ENCODE data around the gene FAM187B. TPM values are rescaled to one million over a fixed set of nuclear protein-coding genes. Genes with fewer than 3 reads are reported as not detected.
"Not testable (repeated sequence)": the region's sequence is repeated elsewhere in the genome, so short reads cannot be mapped to it uniquely, and the experiment has no call there.

FAM187B gene
- total RNA-seq, 1 donor from 2014 or later = not detected

DNA sequence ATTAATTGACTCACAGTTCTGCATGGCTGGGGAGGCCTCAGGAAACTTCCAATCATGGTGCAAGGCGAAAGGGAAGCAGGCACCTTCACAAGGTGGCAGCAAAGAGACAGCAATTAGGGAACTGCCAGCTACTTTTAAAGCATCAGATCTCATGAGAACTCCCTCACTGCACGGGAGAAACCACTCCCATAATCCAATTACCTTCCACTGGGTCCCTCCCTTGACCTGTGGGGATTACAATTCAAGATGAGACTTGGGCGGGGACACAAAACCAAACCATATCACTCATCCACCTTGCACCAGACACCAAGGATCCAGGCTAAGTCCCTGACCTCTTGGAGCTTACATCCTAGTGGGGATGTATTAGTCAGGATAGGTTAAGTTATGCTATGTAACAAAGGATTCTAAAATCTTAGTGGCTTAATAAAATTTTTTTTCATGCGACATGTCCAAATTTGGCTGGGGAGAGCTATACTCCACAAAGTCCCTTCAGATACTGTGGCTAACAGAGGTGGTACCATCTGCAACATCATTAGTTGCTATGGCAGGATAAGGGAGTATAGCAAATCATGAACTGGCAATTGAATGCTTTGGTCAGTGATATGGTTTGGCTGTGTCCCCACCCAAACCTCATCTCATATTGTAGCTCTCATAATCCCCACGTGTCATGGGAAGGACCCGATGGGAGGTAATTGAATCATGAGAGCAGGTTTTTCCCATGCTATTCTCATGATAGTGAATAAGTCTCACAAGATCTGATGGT, 8.3 kb upstream of the FAM187B start:
- no peak for DNase-seq (ENCODE audit: extremely low read depth, low read depth, low spot score)

DNA sequence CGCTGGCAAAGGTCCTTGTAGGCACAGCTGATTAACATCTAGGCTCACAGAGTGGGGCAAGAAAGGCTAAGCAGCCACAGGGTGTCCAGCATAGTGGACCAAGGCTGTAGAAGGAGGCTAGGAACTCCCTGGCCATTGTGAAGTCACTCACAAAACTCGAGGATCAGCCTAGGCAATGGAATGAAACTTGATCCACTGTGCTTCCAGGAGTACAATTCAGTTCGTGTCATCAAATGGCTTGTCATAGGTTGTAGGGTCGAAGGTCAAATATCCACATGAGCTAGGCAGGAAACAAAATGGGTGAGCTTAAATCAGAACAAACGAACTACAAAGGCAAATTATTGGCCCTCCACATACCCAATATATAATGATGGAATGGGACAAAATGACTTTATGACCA, 4.4 kb upstream of the FAM187B start:
- DNase-seq (ENCODE audit: extremely low read depth, low read depth, low spot score) = no peak

DNA sequence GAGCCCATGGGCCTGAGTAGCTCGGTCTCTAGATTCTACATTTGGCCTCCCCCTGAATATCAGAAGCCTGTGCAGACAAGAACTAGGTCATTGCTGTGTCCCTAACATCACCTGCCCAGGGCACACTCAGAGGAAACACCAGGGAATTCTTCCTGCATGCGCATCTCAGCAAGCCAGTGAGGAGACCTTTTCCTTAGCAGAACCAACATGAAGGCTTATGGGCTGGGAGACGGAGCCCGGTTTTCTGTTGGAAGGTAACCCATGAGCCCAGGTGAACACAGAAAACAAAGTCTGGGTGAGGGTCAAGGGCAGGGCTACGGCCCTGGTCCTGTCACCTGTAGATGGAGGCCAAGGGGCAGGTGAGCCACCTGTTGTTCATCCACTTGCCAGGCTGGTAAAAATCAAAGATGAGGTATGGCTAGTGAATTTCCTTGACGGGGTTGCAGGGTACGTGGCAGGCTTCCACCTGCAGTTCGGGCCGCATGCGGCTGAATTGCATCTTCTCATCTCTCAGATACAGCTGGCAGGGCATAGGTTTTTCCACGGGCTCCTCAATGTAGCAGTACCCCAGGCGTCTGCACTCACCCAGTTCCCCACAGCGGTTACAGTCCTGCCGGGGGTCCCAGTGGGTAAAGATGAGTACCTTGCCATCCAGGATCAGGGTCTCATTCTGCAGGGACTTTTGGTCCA, 3.6 kb upstream of the FAM187B start:
- no peak for DNase-seq (ENCODE audit: extremely low read depth, low read depth, low spot score)

DNA sequence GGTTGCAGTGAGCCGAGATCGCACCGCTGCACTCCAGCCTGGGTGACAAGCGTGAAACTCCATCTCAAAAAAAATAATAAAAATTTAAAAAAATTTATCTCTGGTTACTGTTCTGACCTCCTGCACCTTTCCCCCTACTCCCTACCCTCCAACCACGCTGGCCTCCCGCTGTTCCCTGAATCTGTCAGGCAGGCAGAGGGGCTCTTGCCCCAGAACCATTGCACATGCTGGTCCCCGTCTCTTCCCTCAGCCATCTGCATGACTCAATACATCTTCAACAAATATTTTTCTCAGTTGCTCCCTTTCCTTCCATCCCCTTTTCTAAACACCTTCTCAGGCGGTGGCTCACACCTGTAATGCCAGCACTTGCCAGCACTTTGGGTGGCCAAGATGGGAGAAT, 1.1 kb upstream of the FAM187B start:
- no peak for DNase-seq (ENCODE audit: extremely low read depth, low read depth, low spot score)

DNA sequence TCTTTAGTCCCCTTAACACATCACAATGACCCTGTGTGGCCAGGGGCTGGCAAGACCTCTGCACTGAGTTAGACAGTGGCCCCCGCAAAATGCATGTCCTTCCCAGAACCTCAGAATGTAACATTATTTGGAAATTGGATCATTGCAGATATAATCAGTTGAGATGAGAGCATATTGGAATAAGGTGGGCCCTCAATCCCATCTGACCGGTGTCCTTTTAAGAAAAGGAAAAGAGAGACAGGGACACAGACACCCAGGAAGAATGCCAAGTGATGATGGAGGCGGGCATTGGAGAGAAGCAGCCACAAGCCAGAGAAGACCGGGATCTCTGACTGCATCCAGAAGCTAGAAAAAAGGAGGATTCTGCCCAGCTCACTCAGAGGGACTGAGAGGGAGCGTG, 1.8 kb downstream of the FAM187B start:
- DNase-seq (ENCODE audit: extremely low read depth, low read depth, low spot score) = no peak

DNA sequence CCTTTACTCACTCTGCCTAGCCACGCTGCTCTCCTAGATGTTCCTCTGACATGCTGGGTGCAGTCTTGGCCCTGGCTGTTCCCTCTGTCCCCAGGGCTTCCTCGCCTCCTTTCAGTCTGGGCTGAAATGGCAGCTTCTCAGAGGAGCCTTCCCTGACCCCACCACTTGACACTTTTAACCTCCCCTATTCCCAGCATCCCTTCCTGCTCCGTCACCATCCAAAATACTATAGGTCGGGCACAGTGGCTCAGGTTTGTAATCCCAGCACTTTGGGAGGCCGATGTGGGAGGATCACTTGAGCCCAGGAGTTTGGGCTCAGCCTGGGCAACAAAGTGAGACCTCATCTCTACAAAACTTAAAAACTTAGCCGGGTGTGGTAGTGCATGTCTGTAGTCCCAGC, 2.6 kb downstream of the FAM187B start:
- no peak for DNase-seq (ENCODE audit: extremely low read depth, low read depth, low spot score)

DNA sequence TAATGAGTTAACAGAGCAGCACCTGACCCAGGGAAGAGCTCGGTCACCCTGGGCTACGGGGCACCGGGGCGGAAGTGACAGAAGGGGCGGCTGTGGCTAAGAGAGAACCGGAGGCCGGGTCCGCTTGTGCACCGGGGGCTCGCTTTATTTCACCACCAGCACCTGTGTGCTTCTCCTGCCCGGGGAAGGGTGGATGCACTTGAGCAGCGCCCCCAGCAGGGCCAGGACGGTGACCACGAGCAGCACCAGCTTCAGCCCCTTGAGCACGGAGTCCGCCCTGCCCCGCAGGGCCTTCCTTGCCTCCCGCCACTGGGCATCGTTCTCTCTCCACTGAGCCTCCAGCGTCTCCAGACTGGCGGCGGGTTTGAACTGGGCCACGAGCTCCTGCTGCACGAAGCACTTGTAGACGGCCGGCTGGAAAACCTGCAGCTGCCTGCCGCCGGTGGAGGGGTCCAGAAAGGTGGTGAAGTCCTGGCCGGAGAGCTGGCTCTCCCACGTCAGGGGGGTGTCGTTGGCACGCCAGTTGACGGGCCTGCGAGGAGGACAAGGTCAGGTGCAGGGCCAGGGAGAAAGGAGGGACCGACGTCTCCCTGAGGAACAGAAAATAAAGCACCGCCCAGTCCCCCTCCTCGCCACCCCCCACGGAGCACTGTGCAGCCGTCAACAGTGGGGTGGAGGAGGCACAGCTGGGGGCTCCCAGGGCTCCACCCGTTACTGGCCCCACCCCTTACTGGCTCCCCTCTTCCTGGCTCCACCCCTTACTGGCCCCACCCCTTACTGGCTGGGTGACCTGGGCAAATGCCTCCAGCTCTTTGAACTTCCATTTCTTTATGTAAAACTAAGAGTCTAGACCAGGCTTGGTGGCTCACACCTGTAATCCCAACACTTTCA, 3.6 kb downstream of the FAM187B start:
- no peak for DNase-seq (ENCODE audit: extremely low read depth, low read depth, low spot score)

DNA sequence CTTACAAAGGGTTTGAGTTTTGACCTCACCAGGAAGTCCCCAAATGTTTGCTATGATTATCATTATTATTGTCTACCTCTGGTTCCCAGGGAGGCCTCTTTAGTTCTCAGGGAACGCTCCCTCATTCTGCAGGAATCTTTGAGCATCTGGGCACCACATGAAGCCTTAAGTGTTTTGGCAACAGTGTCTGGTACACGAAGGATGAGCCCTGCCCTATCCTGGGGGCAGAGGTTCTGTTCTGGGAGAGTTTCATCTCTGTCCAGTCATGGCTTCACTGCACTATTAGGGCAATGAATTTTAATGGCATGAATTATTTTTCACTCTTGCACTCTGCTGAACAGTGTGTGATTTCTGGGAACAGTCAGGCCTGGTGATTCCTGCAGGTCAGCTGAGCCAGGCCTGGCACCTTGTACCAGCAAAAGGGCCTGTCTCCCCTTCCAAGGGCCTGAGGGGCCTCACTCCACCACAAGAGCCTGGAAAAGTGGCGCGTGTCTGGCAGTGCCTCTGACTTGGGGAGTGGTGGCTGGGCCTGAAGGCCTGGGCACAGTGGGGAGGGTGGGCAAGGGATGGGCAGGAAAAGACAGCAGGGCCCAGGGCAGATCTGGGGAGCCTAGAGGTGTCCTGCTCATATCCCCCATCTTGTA, 4.6 kb downstream of the FAM187B start:
- no peak for DNase-seq (ENCODE audit: extremely low read depth, low read depth, low spot score)

DNA sequence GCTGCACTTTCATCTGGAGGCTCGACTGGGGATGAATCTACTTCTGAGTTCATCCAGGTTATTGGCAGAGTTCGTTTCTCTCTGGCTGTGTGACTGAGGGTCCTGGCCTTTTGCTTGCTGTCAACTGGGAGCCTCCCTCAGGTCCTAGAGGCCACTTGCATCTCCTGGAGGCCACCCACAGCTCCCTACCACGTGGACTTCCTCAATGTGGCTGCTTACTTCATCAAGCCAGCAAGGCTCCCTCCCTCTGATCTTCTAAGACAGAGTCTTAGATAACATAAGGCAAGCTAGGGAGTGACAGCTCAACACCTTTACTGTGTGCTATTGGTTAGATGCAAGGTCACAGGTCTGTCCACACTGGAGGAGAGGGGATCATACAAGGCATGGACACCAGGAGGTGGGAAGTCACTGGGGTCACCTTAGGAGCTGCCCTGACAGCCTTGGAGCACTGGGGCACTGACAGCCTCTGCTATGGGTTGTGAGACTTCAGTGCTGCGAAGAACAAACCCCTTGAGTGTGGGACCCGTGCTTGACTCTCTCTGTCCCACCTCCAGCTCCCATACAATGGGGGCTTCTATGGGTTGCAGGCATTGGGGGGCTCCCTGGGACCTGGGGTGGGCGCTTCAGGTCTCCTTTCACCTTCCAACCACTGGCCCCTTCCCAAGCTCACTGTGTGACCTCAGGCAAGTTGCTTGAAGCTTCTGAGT, 5.3 kb downstream of the FAM187B start:
- no peak for DNase-seq (ENCODE audit: extremely low read depth, low read depth, low spot score)

DNA sequence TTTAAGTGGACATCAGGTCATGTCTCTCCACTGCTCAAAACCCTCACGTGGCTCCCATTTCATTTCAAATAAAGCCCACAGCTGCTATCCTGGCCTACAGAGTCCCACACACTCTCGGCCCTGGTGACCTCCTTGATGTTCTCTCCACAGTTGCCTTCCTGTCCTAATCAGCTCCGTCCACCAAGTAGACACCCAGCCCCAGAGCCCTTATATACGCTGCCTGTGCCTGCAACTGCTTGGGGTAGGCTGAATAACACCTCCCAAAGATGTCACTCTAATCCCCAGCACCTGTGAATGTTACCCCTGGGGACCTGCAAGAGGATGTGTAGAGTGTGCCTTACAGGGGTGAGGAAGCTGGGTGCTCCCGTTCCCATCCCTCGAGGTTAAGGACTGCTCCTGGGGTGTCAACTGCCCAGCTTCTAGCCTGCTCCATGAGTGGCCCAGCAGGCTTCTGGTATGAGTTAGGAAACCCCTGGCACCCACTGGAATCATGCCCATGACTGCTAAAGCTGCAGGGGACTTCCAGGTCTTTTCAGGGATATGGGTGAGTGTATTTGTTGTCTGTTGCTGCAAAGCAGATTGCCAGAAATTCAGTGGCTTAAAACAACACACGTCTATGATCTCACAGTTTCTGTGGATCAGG, 6.0 kb downstream of the FAM187B start:
- no peak for DNase-seq (ENCODE audit: extremely low read depth, low read depth, low spot score)

DNA sequence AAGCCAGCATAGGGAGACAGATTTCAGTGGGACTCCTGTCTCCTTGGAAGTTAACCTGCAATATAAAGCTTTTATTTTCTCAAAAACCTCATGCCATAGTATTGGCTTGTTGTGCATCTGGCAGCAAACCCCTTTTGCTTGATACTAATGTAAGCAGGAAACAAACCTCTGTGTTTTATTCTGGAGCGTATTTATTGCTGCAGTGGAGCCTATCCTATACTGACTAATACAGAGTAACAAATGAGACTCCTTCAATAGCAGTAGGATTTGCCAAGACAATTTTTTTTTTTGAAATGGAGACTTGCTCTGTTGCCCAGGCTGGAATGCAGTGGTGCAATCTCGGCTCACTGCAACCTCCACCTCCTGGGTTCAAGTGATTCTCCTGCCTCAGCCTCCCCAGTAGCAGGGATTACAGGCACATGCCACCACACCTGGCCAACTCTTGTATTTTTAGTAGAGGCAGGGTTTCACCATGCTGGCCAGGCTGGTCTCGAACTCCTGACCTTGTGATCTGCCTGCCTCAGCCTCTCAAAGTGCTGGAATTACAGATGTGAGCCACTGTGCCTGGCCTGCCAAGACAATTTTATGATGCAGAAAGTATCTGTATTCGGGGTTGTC, 7.5 kb downstream of the FAM187B start:
- DNase-seq (ENCODE audit: extremely low read depth, low read depth, low spot score) = not testable (repeated sequence)

DNA sequence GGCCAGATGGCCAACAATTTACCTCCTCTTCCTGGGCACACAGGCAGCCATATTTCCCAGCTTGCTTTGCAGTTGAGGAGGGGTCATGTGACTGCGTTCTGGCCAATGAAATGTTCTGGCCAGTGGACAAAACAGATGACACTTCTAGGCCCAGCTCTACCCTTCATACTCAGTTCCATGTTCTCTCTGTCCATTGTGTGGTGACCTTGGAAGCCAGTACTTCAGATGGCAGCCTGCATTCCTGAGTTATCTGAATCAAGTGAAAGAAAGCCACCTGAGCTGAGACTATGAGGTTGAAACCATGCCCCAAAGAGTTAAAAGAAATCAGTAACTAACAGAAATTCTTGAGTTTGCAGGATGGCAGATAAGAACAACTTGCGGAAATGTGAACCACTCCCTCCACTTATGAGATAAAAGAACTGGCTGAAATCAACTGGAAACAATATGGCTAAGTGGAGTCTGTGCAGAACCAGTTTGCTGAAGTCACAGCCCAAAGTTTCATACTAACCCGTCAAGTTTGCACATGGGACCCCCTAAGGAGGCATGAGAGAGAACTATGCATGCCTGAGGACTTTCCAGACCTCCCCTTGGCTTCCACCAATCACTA, 8.1 kb downstream of the FAM187B start:
- DNase-seq (ENCODE audit: extremely low read depth, low read depth, low spot score) = no peak

DNA sequence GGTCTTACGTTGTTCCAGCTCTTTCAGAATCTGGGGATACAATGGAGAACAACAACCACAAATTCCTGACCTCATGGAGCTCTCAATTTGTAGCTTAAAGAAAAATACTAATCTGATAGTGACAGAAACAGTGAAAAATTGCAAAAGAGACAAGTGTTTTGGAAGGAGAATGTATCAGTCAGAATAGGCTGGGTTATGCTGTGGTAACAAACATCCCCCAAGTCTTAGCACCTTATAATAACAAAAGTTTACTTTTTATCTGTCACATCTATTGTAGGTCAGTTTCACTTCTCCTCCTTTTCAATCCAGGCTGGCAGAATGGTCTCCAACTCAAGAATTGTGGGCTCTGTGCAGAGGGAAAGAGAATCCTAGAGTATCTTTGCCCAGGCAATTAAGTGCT, 9.5 kb downstream of the FAM187B start:
- no peak for DNase-seq (ENCODE audit: extremely low read depth, low read depth, low spot score)

DNA sequence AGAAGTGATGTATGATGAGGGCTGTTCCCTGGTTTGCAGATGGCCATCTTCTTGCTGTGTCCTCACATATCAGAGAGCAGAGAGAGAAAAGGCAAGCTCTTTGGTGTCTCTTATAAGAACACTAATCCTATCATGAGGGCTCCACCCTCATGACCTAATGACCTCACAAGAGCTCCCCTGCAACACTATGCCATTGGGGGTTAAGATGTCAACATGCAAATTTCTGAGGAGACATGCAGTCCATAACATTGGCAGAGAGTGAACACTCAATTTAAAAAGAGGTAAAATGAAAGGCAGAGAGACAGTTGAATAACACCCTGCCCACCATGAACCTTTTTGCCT, 10.9 kb downstream of the FAM187B start:
- DNase-seq (ENCODE audit: extremely low read depth, low read depth, low spot score) = no peak

DNA sequence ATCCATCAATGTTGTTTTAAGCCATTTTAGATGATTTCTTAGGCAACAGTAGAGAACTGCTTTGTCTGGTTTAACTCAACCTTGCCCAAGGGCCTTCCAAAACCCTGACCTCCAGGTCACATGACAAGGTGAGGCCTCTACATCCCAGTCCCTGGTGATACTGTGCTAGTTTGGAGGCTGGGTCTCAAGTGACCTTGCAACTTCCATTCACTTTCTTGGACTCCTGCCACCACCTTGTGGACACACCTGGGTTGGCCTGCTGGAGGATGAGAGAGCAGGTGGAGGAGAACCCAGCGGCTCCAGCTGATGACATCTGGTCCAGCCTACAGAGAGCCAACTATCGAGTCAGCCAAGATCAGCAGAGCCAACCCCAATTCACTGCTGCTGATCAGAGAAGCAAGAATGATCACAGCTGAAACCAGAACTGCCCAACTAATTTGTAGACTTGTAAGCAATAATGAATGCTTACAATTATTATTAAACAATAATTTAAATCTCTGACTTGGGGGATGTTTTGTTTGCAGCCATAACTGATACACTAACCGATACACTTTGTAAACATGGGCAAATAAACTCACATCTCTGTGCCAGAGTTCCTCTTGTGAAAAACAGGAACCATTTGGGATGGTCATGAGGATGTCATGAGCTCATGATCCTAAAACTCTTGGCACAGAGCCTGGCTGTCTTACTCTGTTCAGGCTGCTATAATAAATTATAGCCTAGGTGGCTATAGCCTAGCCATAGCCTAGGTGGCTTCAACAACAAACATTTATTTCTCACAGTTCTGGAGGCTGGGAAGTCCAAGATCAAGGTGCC, 11.5 kb downstream of the FAM187B start:
- no peak for DNase-seq (ENCODE audit: extremely low read depth, low read depth, low spot score)

DNA sequence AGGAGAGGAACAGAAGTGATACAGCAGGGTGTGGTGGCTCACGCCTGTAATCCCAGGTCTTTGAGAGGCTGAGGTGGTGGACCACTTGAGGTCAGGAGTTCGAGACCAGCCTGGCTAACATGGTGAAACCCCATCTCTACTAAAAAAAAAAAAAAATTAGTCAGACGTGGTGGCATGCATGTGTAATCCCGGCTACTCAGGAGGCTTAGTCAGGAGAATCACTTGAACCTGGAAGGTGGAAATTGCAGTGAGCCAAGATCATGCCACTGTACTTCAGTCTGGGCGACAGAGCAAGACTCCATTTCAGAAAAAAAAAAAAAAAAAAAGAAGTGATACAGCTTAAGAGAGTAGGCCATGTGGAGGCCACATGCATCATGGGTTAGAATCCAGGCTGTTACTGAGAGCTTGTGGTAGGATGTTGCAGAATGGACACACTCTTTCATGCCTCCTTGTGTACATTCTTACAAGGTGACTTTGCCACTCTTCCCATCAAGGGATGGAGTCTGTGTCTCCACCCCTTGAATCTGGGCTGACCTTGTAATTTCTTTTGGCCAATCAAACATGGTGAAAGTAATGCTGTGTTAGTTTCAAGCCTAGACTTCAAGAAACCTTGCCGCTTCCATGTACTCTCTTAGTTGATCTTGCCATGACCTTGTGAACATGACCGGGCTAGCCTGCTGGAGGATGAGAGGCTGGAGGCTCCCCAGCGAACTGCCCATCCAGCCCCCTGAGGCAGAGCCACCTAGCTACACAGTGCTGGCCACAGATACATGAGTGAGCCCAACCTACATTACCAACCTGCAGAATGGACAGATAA, 12.3 kb downstream of the FAM187B start:
- DNase-seq (ENCODE audit: extremely low read depth, low read depth, low spot score) = no peak

DNA sequence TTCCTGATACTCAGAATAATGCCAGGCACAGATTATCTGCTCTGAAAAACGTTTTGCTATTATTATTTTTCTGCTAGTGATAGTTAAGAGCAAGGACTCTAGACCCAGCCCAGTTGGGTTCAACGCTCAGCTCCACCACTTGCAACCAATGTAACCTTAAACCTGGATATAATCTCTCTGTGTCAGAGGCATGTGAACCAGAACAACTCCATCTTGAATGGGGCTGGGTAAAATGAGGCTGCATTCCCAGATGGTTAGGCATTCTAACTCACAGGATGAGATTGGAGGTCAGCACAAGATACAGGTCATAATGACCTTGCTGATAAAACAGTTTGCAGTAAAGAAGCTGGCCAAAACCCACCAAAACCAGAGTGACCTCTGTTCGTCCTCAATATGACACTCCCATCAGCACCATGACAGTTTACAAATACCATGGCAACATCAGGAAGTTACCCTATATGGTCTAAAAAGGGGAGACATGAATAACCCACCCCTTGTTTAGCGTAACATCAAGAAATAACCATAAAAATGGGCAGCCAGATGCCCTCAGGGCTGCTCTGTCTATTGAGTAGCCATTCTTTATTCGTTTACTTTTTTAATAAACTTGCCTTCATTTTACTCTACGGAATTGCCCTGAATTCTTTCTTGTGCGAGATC, 13.6 kb downstream of the FAM187B start:
- no peak for DNase-seq (ENCODE audit: extremely low read depth, low read depth, low spot score)

Measured in glomerular endothelial cell (primary cell).